GM10847 (cell line): ENCODE results near the gene ARRDC3.

Experiments
- POLR2A ChIP-seq: IDR thresholded peaks from 2 replicates; pipeline ENCODE4 v1.6.1; 2011; ENCODE audit not compliant: insufficient read length; ENCODE audit errors: extremely low read depth

Gene ARRDC3

DNA sequence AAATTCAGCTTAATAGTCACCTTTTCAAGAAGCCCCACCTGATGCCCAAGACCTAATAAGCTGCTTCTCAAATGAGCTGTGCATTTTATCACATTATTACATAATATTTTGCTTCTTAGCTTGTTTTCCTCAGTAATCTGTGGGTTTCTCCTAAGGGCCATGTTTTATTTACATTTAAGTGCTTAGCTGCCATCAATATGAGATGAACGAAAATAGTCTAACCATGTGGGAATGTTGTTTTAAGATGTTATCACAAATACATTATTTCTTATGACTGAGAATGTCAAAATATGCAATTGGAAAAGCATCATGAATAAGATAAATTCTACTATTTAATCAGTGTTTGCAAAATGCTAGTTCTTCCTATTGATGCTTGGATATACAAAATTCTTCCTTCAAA lies 10.1 kb downstream of the ARRDC3 start:
- TF ChIP-seq POLR2A, result no peak

DNA sequence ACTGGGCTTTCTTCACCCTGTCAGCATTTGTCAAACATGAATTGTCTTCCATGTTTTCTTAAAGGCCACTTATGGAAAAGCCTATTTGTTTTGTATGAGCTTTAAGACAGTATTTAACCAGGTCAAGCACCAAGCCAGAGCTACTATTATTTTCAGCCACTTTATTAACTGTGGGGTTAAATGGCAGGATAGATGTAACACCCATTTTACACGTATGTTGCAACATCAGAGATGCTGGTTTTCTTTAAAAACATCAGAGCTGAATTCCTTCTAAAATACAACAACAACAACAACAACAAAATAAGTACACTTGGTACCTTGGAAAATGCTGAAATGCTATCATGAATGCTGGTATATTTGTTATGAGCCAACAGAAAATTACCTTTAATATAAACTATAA lies 13.6 kb downstream of the ARRDC3 start:
- no peak for TF ChIP-seq POLR2A

DNA sequence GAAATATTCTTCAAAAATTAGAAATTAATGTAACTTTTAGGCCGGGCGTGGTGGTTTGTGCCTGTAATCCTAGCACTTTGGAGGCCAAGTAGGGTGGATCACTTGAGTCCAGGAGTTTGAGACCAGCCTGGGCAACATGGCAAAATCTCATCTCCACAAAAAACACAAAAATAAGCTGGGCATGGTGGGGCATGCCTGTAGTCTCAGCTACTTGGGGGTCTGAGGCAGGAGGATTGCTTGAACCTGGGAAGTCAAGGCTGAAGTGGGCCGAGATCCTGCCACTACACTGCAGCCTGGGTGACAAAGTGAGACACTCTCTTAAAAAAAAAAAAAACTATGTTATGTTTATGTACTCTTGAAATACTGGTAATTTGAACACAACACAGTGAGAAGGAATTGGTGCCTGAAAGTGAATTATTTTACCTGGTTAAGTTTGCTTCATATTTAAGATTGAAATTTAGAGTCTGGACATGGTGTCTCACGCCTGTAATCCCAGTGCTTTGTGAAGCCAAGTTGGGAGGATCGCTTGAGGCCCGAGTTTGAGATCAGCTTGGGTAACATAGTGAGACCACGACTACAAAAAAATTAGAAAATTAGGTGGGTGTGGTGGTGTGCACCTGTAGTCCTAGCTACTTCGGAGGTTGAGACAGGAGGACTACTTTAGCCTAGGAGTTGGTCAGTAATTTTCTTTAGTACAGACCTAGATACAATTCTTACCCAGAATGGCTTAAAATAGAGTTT lies 15.0 kb downstream of the ARRDC3 start:
- no peak for TF ChIP-seq POLR2A

DNA sequence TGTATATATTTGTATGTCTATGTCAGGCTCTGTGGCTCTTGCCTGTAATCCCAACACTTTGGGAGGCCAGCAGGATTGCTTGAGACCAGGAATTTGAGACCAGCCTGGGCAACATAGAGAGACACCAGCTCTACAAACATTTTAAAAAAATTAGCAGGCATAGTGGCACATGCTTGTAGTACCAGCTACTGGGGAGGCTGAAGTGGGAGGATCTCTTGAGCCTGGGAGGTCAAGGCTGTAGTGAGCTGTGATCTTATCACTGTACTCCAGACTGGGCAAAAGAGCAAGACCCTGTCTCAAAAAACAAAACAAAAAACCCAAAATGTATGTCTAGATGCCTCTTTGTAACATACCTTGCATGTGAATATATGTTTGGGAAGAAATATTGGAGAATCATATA lies 15.8 kb downstream of the ARRDC3 start:
- TF ChIP-seq POLR2A, result no peak

DNA sequence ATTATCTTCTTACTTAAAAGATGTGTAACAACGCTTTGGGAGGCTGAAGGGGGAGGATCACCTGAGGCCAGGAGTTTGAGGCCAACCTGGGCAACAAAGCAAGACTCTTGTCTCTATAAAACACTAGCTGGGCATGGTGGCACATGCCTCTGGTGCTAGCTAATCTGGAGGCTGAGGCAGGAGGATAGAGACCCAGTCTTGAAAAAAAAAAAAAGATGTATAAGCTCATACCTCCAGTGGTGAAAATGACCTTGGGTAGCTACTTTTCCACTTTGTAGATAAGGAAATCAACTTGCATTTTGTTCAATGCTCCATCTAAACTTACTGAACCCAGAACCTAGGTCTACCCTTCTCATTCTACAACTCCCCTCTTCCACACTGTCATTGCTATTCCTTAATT lies 16.6 kb downstream of the ARRDC3 start:
- no peak for TF ChIP-seq POLR2A

DNA sequence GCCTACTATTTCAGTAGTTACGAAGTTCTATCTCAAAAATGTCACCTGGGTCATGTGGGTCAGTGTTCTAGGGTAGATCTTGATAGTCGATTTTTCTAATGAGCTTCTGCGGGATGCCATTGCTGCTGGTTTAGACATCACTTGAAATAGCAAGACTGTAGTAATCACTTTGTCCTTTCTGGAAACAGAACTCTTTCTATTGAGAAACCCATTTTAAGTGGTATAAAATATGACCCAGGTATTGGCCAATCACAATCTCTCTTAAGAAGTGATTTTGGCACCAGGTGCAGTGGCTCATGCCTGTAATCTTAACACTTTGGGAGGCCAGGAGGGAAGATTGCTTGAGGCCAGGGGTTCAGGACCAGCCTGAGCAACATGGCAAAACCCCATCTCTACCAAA lies 17.6 kb downstream of the ARRDC3 start:
- TF ChIP-seq POLR2A, result no peak

DNA sequence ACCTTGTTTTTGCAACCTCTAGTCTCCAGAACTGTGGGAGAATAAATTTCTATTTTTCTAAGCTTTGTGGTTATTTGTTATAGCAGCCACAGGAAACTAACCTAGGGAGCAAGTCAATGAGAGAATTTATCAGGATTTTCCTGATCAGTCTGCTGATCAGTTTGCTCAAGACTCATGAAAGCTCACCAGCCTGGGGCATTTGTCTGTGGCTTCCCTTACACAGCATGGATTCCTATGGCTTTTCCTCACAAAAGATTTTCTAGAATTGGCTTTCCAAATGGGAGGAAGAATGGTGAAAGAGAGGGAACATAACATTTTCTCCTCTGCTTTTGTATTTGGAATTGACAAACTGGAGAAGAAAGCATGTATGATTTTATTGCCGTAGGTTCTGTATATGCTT lies 20.2 kb downstream of the ARRDC3 start:
- no peak for TF ChIP-seq POLR2A

DNA sequence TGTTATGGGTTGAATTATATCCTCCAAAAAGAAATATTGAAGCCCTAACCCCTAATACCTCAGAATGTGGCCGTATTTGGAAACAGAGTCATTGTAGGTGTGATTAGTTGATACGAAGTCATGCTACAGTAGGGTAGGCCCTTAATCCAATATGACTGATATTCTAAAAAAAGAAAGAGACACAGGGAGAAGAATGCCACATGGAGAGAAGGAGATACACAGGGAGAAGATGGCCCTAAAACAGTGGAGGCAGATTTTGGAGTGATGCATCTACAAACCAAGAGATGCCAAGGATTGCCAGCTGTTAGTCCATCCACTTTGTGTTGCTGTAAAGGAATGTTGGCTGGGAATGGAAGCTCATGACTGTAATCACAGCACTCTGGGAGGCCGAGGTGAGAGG lies 21.3 kb downstream of the ARRDC3 start:
- TF ChIP-seq POLR2A, result no peak

DNA sequence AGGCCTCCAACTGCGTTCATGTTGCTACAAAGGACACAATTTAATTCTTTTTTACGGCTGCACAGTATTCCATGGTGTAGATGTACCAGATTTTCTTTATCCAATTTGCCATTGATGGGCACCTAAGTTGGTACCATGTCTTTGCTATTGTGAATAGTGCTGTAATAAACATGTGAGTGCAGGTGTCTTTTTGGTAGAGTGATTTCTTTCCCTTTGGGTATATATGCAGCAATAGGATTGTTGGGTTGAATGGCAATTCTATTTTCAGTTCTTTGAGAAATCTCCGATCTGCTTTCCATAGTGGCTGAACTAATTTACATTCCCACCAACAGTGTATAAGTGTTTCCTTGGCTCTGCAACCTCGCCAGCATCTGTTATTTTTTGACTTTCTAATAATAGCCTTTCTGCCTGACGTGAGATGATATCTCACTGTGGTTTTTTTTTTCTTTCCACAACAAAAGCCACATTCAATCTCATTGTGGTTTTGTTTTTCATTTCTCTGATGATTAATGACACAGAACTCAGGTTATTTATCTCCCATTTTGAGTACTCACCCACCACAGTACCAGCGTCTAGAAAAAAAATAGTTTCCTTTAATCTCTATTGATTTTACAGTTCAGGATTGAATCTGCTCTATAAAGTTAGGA lies 21.9 kb downstream of the ARRDC3 start:
- no peak for TF ChIP-seq POLR2A

DNA sequence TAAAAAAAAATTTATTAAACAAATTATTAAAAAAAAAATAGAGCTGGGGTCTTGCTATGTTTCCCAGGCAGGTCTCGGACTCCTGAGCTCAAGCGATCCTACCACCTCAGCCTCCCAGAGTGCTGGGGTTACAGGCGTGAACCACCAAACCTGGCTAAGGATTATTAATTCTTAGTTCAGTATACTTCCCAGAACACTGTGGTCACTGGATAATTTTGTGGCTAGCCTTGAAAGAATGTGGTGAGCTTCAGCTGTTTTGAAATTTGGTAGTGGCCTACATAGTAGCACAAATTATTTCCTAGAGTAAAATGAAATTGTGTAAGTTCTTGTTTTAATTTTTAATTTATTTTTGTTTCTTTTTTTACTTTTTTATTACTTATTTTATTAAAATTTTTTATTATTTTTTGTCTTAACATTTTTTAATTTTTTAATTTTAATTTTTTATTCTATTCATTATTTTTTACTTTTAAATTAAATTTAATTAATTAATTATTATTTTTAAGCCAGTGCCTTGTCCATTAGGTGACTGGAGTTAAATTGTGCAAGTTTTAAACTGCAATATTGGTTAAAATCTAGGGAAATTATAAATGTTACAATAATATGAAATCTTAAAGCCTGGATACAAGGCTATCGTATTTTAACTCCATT lies 23.0 kb downstream of the ARRDC3 start:
- TF ChIP-seq POLR2A, result no peak

DNA sequence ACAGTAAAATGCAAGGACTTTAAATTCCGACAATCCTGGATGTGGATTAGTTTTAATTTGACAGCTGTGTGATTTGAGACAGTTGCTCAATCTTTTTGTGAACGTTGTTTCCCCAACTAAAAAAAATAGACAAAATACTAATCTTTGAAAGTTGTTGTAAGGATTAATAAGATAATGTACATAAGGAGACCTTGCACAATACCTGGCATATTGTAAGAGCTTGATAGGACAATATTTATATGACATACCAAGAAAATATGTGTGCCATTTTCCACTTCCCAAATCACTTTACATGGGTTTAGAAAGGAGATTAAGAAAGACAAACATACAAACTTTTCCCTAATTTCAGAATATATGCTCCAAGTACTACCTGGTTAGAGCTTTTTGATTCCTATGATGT lies 25.3 kb downstream of the ARRDC3 start:
- no peak for TF ChIP-seq POLR2A

DNA sequence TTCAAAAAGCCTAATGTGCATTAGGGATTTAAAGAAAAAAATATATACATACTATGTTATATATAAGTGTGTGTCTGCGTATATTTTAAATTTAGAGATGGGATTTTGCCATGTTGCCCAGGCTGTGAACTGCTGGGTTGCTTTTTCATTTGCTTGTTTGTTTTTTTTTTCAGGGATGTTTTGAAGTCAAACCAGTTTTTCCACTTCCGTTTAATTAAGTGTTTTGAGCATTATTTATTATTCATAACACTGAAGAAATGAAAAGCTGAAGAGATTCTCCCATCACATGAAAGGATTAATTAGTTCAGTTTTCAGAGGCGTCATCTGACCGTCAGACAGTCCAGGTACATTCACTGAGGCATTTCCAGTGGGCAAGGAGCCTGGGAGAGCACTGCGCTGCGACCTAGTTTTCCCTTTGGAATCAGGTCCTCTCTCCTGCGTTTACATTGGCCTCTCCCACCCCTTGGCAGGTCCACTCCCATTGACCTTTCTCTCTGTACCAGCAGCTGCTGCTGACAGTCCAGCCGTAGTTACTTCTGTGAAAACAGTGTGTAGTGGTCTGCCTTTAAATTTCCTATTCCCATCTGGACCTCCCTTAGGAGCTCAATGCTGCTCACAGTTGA lies 26.0 kb downstream of the ARRDC3 start:
- no peak for TF ChIP-seq POLR2A

DNA sequence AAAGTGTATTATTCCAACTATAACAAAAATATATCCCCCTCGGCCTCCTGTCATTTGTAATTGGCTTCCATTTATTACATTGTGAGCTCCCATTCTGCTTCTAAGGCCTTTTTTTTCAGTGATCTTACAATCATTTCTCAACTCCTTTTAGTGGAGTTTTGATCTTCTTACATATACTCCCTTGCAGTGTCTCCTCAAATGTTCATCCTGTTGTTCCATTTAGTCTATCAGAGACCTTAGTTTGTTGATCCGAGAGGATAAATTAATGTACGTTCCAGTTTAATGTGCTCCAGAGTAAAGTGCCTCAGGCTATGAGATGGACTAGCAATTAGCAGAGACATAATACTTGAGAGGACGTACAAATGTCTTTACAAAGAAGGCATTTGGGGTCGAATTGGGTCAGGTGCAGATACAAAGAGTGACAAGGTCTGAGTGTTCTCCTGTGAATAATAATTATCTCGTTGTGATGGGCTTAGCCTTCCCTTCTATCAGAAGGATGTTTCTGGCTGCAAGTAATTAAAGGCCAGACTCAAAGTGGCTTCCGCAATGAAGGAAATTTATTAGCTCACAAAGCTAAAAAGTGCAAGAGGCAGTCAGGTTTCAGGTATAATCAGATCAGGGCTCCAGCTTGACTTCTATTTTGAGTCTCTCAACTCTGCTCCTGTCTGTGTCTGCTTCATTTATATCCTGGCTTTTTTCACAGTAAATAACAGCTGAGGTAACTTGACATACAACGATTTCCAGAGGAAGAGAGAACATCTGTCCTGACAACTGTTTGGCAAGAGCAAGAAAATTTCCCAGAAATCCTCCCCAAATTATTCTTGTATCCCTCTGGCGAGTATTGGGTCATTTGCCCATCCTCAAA lies 30.1 kb downstream of the ARRDC3 start:
- no peak for TF ChIP-seq POLR2A

DNA sequence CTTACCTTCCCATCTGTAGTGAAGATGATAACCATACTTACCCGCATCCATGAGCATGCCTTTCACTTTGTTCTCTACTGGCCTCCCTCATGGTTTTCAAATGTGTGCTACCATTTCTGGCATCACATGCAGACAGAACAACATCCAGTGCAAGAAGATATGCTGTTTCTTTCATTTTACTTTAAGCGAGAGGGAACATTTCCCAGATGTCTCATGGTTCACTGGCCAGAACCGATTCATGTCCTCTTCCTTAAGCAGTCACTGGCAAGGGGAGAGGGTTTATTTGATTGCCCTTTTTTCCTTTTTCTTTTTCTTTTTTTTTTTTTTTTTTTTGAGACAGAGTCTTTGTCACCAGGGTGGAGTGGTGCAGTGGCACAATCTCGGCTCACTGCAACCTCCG lies 37.7 kb downstream of the ARRDC3 start:
- no peak for TF ChIP-seq POLR2A

DNA sequence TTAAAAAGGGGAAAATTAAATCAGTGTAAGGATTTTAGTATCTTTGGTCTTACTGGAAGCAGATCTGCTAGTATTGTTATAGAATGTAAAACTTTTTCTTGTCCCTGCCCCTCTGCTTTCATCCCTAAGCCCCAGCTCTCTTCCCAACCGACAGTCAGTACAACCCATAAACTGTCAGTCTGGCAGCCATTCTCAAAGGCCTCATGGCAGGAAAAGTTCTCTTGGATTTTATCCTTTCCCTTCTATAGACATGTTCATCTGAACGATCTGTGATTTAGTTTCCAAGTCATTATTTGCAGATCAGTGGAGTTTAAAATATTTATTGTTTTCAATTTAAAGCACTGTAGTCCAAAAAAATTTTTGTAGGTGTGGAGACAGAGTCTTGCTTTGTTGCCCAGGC lies 39.2 kb downstream of the ARRDC3 start:
- TF ChIP-seq POLR2A, result no peak
